NCI-H1417 treated with DMSO at 0.1 percent for 48 hours (cell line): ENCODE results near the gene APOA4.

Experiments used
- DNase-seq: peaks from one replicate; lab custom pipeline; 2025; lab: John Stamatoyannopoulos, UW

Gene APOA4

GRCh38 chr11:116830184-116830912, 7.2 kb upstream of the APOA4 start:
- DNase-seq: no peak

GRCh38 chr11:116829525-116830183, 6.5 kb upstream of the APOA4 start, which contains the start of gene APOC3:
Gene APOC3 (plus strand): TSS chr11:116829907. CDS start chr11:116830583, 676 bp downstream.
- no peak for DNase-seq

DNA sequence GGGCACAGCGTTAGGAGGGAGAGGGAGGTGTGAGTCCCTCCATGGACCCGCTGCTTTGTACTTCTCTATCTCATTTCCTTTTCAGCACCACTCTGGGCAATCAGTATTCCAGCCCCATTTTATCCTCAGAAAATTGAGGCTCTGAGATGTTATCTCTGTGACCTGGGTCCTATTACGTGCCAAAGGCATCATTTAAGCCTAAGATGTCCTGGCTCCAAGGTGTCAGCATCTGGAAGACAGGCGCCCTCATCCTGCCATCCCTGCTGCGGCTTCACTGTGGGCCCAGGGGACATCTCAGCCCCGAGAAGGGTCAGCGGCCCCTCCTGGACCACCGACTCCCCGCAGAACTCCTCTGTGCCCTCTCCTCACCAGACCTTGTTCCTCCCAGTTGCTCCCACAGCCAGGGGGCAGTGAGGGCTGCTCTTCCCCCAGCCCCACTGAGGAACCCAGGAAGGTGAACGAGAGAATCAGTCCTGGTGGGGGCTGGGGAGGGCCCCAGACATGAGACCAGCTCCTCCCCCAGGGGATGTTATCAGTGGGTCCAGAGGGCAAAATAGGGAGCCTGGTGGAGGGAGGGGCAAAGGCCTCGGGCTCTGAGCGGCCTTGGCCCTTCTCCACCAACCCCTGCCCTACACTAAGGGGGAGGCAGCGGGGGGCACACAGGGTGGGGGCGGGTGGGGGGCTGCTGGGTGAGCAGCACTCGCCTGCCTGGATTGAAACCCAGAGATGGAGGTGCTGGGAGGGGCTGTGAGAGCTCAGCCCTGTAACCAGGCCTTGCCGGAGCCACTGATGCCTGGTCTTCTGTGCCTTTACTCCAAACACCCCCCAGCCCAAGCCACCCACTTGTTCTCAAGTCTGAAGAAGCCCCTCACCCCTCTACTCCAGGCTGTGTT, 5.8 kb upstream of the APOA4 start:
- DNase-seq: no peak

GRCh38 chr11:116827461-116827860, 4.4 kb upstream of the APOA4 start:
- DNase-seq: no peak

DNA sequence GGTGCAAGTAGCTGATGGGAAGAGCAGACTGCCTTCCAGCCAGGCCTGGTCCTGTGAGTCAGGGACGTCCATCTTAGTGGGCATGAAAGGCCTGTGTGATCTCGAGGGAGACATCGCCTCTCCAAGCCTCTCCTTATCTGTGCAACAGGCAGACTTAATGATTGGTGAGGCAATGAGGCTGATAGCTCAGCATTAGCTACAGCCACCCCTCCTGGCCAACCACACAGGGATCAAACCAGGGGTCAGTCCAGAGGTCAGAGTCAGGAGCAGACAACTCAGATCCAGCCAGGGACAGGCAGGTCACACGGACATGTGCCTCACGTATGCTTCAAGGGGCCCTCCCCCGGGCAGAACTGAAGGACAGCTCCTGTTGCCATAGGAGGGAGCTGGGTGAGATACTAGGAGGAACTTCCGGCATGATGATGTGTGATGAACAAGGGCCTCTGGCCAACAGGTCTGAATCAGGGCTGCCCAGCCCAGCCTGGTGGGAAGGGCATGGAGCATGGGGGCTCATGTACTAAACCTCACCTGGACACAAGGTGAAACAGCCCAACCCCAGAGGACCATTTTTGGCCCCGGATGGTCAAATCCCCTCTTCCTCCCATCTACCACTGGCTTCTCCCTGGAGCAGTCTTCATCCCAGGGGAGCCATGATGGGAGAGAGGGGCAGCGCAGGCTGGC, 3.8 kb upstream of the APOA4 start:
- DNase-seq: no peak

GRCh38 chr11:116825854-116826750, 3.0 kb upstream of the APOA4 start:
- no peak for DNase-seq

- no peak for DNase-seq
Observed at GRCh38 chr11:116825434-116825833, 2.3 kb upstream of the APOA4 start.

DNA sequence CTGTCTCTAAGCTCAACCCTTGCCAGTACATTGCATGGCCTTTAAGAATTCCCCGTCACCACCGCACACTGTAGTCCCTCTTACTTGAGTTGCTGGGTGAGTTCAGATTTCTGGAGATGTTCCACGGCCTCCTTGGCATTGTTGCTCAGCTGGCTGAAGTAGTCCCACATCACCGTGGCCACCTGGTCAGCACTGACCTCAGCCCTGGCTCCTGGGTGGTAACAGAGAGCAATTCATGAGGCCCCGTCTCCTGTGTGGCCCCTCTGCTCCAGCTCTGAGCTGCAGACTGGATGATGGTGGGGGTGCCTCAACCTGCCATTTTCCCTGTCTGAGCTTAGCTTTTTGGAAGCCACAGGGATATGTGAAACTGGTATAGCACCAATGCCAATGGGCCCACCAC, 529 bp downstream of the APOA4 start:
- DNase-seq: no peak

GRCh38 chr11:116821050-116821918, 1.8 kb downstream of the APOA4 start:
- no peak for DNase-seq

DNA sequence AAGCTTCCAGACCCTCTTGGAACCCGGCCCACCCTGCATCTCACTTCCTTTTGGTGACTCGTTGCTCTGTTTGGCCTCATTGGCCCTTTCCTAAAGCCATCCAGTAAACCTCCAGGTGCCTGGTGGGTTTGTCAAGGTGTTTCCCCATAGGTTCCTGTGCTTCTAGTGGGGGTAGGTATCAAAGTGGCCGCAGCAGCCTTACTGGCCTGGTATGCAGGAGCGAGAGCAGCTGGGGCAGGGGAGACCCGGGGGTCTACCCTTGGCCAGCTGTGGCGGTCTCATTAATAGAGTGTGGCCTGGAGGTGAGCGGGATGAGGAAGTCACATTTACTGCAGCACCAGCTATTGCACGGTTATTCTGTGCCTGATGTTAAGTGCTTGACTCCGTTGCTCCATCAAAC, 4.1 kb downstream of the APOA4 start:
- DNase-seq: no peak

GRCh38 chr11:116814502-116814901, 8.6 kb downstream of the APOA4 start:
- no peak for DNase-seq

DNA sequence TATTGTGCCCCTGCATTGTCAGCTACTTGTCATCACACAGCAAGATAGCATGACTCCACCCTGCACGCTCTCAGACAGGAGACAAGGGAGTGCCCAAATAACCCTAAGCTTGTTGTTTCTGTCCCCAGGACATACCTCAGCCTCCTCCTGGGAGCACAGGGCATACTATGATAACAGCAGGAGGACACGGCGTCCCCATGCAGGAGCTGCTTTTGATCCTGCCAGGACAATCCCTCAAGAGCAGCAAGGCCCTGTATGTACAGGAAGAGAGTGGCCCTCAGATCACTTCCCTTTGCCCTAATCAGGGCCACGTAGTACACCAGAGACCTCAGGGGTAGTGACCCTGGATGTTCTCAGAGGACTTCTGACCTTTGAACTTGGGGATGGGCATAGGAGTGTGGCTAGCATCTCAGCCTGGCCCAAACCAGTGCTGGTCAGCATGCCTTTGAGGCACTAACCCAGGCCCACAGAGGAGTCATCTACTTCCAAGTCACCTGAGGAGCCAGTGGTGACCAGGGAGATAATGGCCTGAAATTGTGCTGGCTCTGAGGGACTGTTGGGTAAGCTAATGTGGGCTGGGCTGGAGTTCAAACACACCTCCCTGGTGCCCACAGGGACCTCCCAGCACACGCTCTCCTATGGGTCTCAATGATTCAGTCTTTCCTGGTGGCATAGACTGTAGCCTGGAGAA, 9.2 kb downstream of the APOA4 start:
- no peak for DNase-seq

GRCh38 chr11:116813170-116813569, 9.9 kb downstream of the APOA4 start:
- no peak for DNase-seq

DNA sequence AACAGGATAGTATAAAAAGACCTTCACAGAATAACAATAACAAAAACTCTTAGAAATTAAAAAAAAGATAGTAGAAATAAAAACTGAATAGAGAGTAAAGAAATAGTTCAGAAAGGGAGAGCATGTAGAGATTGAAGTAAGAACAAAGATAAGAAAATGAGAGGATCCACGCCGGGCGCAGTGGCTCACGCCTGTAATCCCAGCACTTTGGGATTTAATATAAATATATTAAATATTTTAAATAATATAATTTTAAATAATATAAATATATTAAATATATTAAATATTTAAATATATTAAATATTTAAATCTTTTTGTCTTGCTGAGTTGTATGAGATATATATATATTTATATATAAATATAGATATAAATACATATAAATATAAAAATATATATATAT, 11.0 kb downstream of the APOA4 start:
- no peak for DNase-seq

DNA sequence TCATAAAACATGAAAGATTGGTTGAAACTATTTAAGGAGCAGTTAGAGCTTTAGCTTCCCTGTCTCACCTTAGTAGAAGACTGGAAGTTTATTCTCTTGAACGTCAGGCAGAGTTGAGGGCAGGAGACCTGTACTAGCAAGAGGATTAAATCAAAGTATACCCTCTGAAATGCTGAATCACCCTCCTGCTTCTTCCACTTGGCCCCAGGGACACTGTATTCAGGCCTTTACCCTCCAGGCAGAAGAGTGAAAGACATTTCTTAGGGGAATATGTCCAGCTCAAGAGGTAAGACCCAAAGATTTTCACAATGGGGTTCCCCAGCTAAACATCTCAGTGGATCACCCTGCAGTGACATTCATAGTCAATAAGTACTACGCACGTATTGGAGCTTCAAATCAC, 11.9 kb downstream of the APOA4 start:
- DNase-seq: no peak

DNA sequence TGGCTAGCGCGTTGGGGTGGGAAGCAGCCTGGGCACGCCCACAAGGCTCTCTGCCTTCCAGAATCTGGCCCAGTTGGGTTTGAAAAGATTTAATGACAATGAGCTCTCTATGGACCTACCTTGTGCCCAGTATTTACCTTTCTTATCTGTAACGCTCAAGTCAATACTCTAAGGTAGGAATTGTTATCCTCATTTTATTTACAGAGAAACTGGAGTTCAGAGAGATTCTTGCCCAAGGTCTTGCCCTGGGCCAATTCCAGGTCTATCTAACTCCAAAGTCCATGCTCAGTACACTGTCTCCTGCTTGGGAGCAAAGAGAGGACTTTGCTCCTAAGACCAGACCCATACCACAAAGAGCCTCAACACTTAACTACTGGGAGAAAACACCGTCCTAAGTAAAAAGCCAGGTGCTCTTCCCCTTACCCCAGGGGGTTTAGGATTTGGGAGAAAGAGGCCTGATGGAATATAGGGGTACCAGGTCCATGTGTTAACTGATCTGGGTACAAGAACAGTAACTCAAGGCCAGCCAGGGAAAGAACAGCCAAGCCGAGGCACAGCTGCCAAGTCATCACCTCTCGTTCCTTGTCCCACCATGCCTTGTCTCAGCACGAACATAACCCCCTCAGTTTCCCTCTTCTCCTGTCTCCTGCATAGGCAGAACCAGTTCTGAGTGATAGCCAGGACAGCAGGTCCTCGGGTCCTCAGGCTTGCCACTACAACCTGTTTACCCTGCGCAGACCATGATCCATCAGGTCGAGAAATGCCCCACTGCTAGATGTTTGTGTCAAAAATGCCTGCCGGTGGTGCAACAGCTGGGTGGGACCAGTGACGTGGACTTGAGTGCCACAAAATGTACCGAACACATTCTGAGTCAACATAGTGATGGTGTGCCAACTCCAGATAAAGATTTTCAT, 14.6 kb downstream of the APOA4 start:
- DNase-seq: no peak

GRCh38 chr11:116807601-116808261, 15.4 kb downstream of the APOA4 start:
- no peak for DNase-seq

DNA sequence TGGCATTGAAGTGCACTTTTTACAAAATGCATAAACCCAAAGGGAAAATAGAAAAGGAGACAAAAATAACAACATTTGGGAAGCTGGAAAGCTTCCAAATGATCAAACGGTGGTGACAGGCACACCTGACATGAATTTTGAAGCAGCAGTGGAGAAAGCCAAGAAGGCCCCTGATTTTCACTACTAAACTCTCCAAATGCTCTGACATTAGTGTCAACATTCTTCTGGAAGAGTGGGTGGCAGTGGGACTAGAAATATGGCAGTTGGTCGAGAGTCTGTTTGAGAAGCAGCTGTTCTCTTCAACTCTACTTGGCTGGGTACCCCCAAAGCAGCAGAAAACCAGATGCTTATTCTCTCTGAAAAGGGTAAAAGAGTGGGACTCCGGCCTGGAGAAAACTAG, 19.1 kb downstream of the APOA4 start:
- no peak for DNase-seq
